GM20000 (cell line): ENCODE measurements around the gene CHST1.

Experiments
- DNase-seq: peaks from one replicate; pipeline ENCODE4 v3.0.0; 2012; ENCODE audit warnings: low spot score
- CTCF ChIP-seq: IDR thresholded peaks from 2 replicates; pipeline ENCODE4 v1.5.1; 2012; ENCODE audit warnings: mild to moderate bottlenecking, control low read depth; ENCODE audit errors: extremely low read depth, missing control alignments

CHST1 gene

DNA sequence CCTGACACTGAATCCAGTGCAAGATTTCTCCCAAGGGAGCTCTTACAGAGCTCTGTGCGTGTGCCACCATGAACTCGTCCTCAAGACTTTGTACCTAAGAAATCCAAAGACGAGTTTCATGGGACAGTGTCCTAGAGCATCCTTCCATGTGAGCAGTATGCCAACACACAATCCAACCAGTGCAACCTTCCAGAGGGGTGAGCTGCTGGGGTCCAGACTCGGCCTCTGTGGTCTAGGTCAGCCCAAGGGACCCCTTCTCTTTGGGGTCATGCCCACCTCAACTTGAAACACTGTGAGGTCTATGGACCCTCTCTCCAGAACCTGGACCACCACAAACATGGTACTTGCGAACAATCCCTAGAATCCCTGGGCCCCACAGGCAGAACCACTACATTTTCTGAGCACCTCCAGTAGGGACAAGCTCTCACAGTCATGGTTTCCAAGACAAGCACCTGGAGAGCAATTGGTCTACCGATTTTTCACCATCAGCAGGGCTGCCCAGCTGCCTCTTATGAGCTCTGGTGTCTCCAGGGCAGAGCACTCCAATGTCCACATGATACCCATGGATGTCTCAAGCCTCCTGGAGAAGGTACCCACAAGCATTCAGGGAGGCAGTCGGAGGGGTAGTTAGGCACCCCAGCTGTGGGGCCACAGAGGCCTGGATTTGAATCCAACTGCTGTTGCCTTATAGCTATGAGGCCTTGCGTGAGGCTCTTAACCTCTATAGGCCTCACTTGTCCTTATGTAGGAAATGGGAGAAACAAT lies 7.7 kb downstream of the CHST1 start:
- no peak for TF ChIP-seq CTCF
- DNase-seq = no peak

DNA sequence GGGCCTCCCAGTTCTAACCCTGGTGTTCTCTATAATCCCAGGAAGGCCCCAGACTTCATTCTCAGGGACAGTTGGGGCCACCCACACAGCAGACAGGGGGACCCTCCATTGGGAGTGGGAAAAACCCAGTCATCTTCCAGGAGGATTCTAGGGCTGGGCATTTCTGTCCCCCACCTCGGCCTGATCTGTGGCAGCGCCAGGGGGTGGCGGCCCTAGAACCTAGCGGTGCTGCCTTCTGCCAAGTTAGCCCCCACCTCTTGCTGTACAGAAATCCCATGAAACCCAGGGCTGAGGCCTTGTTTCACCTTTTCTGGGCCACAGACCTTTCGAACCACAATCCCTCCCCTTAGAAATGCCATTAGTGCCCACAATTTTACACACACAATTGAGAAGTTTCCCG lies 9.6 kb downstream of the CHST1 start:
- TF ChIP-seq CTCF = no peak
- no peak for DNase-seq

DNA sequence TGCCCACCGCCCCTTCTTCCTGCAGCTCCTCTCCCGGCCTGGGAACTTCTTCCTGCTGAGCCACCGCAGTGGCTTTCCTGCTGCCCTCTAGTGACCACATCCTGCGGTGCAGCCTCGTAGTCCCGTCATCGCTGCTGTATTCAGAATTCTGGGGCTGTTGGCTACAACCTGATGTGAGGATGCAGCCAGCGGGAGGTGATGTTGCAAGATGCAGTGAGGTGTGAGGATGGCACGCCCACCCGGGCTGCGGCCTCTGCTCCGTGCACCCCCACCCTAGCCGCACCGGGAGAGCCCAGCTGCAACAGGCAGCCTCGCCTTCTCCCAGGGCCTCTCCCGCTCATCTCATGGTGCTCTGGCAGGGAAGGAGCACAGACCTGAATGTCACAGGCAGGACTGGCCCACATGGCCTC lies 10.1 kb downstream of the CHST1 start:
- TF ChIP-seq CTCF = peak; percentile 93
- DNase-seq = peak; percentile 83

DNA sequence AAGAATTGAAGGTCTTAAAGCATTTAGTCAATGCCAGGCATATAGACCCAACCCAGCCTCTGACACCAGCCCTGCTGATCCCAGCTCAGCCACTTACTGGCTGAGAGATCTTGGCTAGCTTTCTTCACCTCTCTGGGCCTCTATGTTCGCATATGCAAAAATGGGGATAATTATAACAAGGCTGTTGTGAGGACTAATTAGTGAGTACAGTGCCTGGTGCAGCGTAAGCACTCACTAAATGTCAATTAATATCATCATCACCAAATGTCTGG lies 10.5 kb downstream of the CHST1 start:
- no peak for TF ChIP-seq CTCF
- no peak for DNase-seq

DNA sequence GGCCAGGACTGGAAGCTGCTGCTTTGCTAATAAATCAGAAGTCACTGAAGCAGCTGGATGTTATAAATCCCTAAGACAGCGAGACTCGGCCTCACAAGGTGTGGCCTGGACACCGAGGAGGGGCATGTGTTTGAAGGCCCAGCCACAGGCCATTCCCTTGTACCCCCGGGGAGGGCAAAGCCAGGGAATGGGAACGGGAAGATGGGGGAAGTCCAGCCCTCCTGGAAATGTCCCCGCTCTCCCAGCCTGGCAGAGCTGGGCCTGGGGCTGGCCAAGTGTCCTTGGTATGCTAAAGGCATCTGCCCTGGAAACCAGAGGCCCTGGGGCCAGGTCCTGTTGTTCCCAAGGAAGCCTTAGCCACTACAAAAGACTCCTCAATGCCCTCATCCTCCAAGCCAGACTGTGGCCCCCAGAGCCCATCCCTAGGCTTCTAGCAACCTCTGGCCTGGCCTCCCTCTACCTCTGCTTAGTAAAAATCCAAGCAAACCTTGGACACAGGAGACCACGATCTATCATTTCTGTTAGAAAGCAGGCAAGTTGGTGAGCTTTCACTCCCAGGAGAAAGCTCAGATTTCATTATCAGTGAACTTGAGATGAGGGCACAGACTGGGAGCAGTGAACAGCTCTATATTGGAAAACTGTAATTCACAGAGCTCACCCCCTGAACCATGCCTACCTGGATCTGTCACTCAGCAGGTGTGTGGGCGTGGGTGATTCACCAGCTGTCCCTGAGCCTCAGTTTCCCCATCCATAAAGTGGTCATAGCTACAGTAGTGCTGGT lies 11.0 kb downstream of the CHST1 start:
- TF ChIP-seq CTCF = no peak
- DNase-seq = no peak

DNA sequence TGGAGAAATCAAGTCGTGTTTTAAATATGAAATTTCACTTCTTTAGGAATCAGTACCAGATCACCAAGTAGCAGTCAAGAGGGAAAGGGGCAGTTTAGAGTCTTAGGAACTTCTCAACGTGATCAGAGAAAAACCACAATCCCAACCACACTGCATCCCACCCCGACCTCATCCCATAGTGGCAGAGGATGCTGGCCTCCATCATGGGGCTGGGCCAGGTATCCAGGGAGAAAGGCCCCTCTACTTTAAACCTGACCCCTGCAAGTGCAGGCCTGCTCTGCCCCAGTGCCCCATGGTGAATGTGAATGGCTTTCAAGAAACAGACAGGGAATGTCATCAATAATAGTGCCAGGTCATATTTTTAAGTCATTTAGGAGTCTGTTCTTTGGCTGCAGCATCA lies 12.1 kb downstream of the CHST1 start:
- no peak for DNase-seq
- no peak for TF ChIP-seq CTCF

DNA sequence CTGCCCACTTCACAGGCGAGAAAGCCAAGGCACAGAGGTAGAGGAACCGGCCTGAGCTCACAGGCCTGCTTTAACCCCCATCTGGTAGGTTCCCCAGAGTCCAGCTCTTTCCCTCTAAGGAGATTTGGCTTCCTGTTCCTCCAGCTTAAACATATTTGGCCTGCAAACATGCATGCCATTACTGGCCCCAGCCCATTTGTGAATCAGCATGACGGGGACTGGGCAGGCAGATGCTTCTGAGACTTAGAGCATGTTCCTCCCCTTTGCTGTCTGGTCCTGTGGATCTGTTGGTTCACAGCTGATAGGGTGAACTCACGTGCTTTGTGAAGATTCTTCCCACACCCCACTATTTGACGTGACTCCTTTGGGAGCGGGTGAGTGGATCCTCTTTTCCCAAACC lies 12.6 kb downstream of the CHST1 start:
- TF ChIP-seq CTCF = no peak
- no peak for DNase-seq
